ENCODE results near the gene THRB. TPM values are rescaled to one million over a fixed set of nuclear protein-coding genes. Genes with fewer than 3 reads are reported as not detected.

THRB gene
- total RNA-seq, 1 experiment from 2014 or later = 5.8 TPM

GRCh38 chr3:24199775-24200247 is 294.8 kb downstream of the THRB start (continued):
- TF ChIP-seq, protein P1, sequence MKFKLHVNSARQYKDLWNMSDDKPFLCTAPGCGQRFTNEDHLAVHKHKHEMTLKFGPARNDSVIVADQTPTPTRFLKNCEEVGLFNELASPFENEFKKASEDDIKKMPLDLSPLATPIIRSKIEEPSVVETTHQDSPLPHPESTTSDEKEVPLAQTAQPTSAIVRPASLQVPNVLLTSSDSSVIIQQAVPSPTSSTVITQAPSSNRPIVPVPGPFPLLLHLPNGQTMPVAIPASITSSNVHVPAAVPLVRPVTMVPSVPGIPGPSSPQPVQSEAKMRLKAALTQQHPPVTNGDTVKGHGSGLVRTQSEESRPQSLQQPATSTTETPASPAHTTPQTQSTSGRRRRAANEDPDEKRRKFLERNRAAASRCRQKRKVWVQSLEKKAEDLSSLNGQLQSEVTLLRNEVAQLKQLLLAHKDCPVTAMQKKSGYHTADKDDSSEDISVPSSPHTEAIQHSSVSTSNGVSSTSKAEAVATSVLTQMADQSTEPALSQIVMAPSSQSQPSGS (CRISPR knock-in tag; IDR thresholded peaks at IDR 0.05; ENCODE audit: borderline replicate concordance, low read depth) = no peak
- TF ChIP-seq NR2C2 (CRISPR knock-in tag; IDR thresholded peaks at IDR 0.05) (no peak), ZNF232 (CRISPR knock-in tag; IDR thresholded peaks at IDR 0.05) (no peak), ATF6 (CRISPR knock-in tag; IDR thresholded peaks at IDR 0.05) (no peak), ZNF425 (CRISPR knock-in tag; conservative IDR thresholded peaks at IDR 0.05) (no peak), TEAD1 (CRISPR knock-in tag; IDR thresholded peaks at IDR 0.05) (no peak)
- TF ChIP-seq, protein P2, sequence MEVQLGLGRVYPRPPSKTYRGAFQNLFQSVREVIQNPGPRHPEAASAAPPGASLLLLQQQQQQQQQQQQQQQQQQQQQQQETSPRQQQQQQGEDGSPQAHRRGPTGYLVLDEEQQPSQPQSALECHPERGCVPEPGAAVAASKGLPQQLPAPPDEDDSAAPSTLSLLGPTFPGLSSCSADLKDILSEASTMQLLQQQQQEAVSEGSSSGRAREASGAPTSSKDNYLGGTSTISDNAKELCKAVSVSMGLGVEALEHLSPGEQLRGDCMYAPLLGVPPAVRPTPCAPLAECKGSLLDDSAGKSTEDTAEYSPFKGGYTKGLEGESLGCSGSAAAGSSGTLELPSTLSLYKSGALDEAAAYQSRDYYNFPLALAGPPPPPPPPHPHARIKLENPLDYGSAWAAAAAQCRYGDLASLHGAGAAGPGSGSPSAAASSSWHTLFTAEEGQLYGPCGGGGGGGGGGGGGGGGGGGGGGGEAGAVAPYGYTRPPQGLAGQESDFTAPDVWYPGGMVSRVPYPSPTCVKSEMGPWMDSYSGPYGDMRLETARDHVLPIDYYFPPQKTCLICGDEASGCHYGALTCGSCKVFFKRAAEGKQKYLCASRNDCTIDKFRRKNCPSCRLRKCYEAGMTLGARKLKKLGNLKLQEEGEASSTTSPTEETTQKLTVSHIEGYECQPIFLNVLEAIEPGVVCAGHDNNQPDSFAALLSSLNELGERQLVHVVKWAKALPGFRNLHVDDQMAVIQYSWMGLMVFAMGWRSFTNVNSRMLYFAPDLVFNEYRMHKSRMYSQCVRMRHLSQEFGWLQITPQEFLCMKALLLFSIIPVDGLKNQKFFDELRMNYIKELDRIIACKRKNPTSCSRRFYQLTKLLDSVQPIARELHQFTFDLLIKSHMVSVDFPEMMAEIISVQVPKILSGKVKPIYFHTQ (CRISPR knock-in tag; IDR thresholded peaks at IDR 0.05) = no peak
- TF ChIP-seq, protein P3, sequence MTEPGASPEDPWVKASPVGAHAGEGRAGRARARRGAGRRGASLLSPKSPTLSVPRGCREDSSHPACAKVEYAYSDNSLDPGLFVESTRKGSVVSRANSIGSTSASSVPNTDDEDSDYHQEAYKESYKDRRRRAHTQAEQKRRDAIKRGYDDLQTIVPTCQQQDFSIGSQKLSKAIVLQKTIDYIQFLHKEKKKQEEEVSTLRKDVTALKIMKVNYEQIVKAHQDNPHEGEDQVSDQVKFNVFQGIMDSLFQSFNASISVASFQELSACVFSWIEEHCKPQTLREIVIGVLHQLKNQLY (CRISPR knock-in tag; IDR thresholded peaks at IDR 0.05) = no peak

DNA sequence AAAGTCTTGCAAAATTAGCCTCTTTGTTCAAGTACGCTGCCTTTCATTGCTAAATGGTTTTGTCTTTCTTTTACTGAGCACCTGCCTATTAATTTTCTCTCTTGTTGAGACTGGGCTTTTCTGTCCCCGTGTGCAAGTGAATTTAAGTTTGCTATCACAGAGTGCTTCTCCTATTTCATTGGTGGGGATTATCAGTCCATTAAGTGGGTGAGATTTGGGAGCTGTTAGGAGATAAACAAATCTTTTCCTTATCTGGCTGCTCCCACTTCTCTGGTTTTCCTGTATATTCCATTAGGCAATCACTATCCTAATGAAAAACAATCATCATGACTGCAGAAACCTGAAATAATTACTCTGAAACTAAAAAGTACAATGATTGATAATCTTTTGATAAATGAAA is 295.4 kb downstream of the THRB start:
- ChIA-PET POLR2A (no interaction called here), CTCF (interaction anchor here (1.3 to 2.5 kb wide), 2 partner anchors 13 kb away, joined by 5 to 20 read pairs; no protein-coding TSS in a partner anchor)
- no peak for ATAC-seq
- no peak for DNase-seq (ENCODE audit: low spot score)
- H3K4me1 Mint-ChIP-seq = no peaks in the 10 kb centered on the region
- H3K36me3 Mint-ChIP-seq = peaks cover 21% of the 10 kb centered on the region
- H3K27me3 Mint-ChIP-seq (ENCODE audit: low read depth) = no peaks in the 10 kb centered on the region
- peaks cover 21% of the 10 kb centered on the region for H3K9me3 Mint-ChIP-seq
- H3K27ac Mint-ChIP-seq = no peak overlapping the region
- TF ChIP-seq ATF1 (CRISPR knock-in tag; IDR thresholded peaks at IDR 0.05) (no peak), USF1 (CRISPR knock-in tag; IDR thresholded peaks at IDR 0.05) (no peak), CBFB (CRISPR knock-in tag; IDR thresholded peaks at IDR 0.05; ENCODE audit: low read depth) (no peak), RELA (CRISPR knock-in tag; IDR thresholded peaks at IDR 0.05; ENCODE audit: borderline replicate concordance) (no peak), GRHL2 (CRISPR knock-in tag; IDR thresholded peaks at IDR 0.05; ENCODE audit: insufficient replicate concordance, severe bottlenecking) (no peak), ZNF232 (CRISPR knock-in tag; IDR thresholded peaks at IDR 0.05) (no peak), TEAD1 (CRISPR knock-in tag; IDR thresholded peaks at IDR 0.05) (no peak), IRF1 (CRISPR knock-in tag; IDR thresholded peaks at IDR 0.05) (no peak), ZNF396 (CRISPR knock-in tag; IDR thresholded peaks at IDR 0.05; ENCODE audit: borderline replicate concordance) (no peak), NR3C1 (CRISPR knock-in tag; conservative IDR thresholded peaks at IDR 0.05; ENCODE audit: low read depth) (no peak), FOXJ3 (CRISPR knock-in tag; IDR thresholded peaks at IDR 0.05; ENCODE audit: borderline replicate concordance) (no peak), FOXP1 (CRISPR knock-in tag; IDR thresholded peaks at IDR 0.05; ENCODE audit: borderline replicate concordance) (no peak)
- TF ChIP-seq, protein P4, sequence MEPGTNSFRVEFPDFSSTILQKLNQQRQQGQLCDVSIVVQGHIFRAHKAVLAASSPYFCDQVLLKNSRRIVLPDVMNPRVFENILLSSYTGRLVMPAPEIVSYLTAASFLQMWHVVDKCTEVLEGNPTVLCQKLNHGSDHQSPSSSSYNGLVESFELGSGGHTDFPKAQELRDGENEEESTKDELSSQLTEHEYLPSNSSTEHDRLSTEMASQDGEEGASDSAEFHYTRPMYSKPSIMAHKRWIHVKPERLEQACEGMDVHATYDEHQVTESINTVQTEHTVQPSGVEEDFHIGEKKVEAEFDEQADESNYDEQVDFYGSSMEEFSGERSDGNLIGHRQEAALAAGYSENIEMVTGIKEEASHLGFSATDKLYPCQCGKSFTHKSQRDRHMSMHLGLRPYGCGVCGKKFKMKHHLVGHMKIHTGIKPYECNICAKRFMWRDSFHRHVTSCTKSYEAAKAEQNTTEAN (CRISPR knock-in tag; IDR thresholded peaks at IDR 0.05) = no peak
- H3K4me3 Mint-ChIP-seq = no peak overlapping the region
